PC-3 (cell line): Measurements from ENCODE around the gene ANKRD11. TPM values are rescaled to one million over a fixed set of nuclear protein-coding genes. Genes with fewer than 3 reads are reported as not detected.
"Not testable (repeated sequence)": the region's sequence is repeated elsewhere in the genome, so short reads cannot be mapped to it uniquely, and the experiment has no call there.

ENCODE experiments used
- ATAC-seq: fragments of 200-7000 bp; cut with Tn5 transposase; 2 replicates; pipeline ENCODE4 v1.9.1; 2020; ENCODE audit warnings: mild to moderate bottlenecking, moderate library complexity
- BruUV-seq: library from RNA; stranded (reverse); fragments of 400-500 nt; replicated peaks from 2 replicates; lab custom pipeline; 2021; lab: Mats Ljungman, UMichigan
- CTCF ChIA-PET: fragments of 300-600 bp; sonication (Branson Sonifier 250); formaldehyde crosslinking; loops from one replicate; lab custom pipeline; 2022; ENCODE audit warnings: antibody characterized with exemption; lab: Charles Lee
- POLR2A ChIA-PET: fragments of 300-600 bp; sonication (Branson Sonifier 250); formaldehyde crosslinking; loops from one replicate; lab custom pipeline; 2022; ENCODE audit warnings: antibody characterized with exemption; ENCODE audit not compliant: unreplicated experiment; lab: Charles Lee
- DNase-seq: peaks from one replicate; pipeline ENCODE4 v3.0.0-alpha.2; 2015
- H2AFZ ChIP-seq: fragments of 300-600 bp; sonication (generic); 2 replicates; pipeline ENCODE4 v1.6.0; 2016; ENCODE audit warnings: antibody characterized with exemption, low read length
- H3F3A ChIP-seq: fragments of 300-600 bp; sonication (generic); one replicate; pipeline ENCODE4 v1.6.0; 2017; ENCODE audit warnings: antibody characterized with exemption, low read length, control low read depth, mild to moderate bottlenecking; ENCODE audit not compliant: unreplicated experiment
- H3K27ac ChIP-seq: fragments of 300-600 bp; sonication (generic); 2 replicates; pipeline ENCODE4 v1.5.1; 2016; ENCODE audit warnings: mild to moderate bottlenecking, low read length
- H3K27me3 ChIP-seq: fragments of 300-600 bp; sonication (generic); 2 replicates; pipeline ENCODE4 v1.6.1; 2016; ENCODE audit warnings: low read length, mixed read lengths
- H3K36me3 ChIP-seq: fragments of 300-600 bp; sonication (generic); 2 replicates; pipeline ENCODE4 v1.6.1; 2016; ENCODE audit warnings: low read depth, mixed run types, low read length, mixed read lengths
- H3K4me1 ChIP-seq: fragments of 300-600 bp; sonication (generic); 2 replicates; pipeline ENCODE4 v1.5.1; 2016; ENCODE audit warnings: low read length; ENCODE audit not compliant: insufficient read depth
- H3K4me2 ChIP-seq: fragments of 300-600 bp; sonication (generic); 2 replicates; pipeline ENCODE4 v1.6.0; 2016; ENCODE audit warnings: low read length
- H3K4me3 ChIP-seq: fragments of 300-600 bp; sonication (generic); 2 replicates; pipeline ENCODE4 v1.5.1; 2016; ENCODE audit warnings: mild to moderate bottlenecking, low read length, mixed read lengths
- H3K79me2 ChIP-seq: fragments of 300-600 bp; sonication (generic); 2 replicates; pipeline ENCODE4 v1.6.1; 2017; ENCODE audit warnings: low read length, mixed read lengths
- H3K9ac ChIP-seq: fragments of 300-600 bp; sonication (generic); 2 replicates; pipeline ENCODE4 v1.6.0; 2016; ENCODE audit warnings: mild to moderate bottlenecking, low read length
- H3K9me2 ChIP-seq: fragments of 300-600 bp; sonication (generic); replicated peaks from 2 replicates; pipeline ENCODE4 v1.6.1; 2016; ENCODE audit warnings: mixed run types, low read length, mixed read lengths
- H3K9me3 ChIP-seq: fragments of 300-600 bp; sonication (generic); 2 replicates; pipeline ENCODE4 v1.6.1; 2016; ENCODE audit warnings: low read length, mixed read lengths
- H4K20me1 ChIP-seq: fragments of 300-600 bp; sonication (generic); 2 replicates; pipeline ENCODE4 v1.6.1; 2016; ENCODE audit warnings: low read length, mixed read lengths
- CTCF ChIP-seq: fragments of 300-600 bp; sonication (generic); conservative IDR thresholded peaks from 2 replicates; pipeline ENCODE4 v1.5.1; 2017; ENCODE audit warnings: antibody characterized with exemption, low read depth, mild to moderate bottlenecking, low read length
- EZH2 ChIP-seq: fragments of 300-600 bp; sonication (generic); IDR thresholded peaks from one replicate; pipeline ENCODE4 v1.6.1; 2017; ENCODE audit warnings: antibody characterized with exemption, mild to moderate bottlenecking, low read length; ENCODE audit not compliant: unreplicated experiment
- EZH2phosphoT487 ChIP-seq: fragments of 300-600 bp; sonication (generic); IDR thresholded peaks from 2 replicates; pipeline ENCODE4 v1.6.1; 2018; ENCODE audit warnings: mild to moderate bottlenecking, antibody characterized with exemption, low read length, borderline replicate concordance
- intact Hi-C: fragments of 100-400 bp; cut with micrococcal nuclease; formaldehyde crosslinking; loops from 2 replicates; pipeline ENCODE4 v1.9.0; 2023
- total RNA-seq: library from RNA; depleted of rRNA; stranded (reverse); fragments of >200 nt; gene quantifications from 2 replicates; pipeline ENCODE4 v1.2.3, GENCODE V29; 2014

The ANKRD11 gene
- total RNA-seq, 1 experiment from 2014 or later: 65.0 TPM

- Histone ChIP-seq H3K9ac (no peak overlapping the region), H3K9me2 (no peaks in the 10 kb centered on the region), H3K27me3 (no peaks in the 10 kb centered on the region), H3F3A (no peaks in the 10 kb centered on the region), H3K4me1 (no peaks in the 10 kb centered on the region), H3K79me2 (peaks cover 11% of the 10 kb centered on the region), H2AFZ (no peak overlapping the region), H3K9me3 (no peaks in the 10 kb centered on the region), H3K4me3 (no peak overlapping the region), H3K27ac (no peak overlapping the region), H3K4me2 (no peak overlapping the region), H3K36me3 (no peaks in the 10 kb centered on the region), H4K20me1 (no peaks in the 10 kb centered on the region)
- DNase-seq (no peak), ATAC-seq (no peak)
- POLR2A ChIA-PET: no interaction called here
- BruUV-seq: no TSS peak
- intact Hi-C loops: no loop called here
- TF ChIP-seq EZH2 (no peak), CTCF (no peak), EZH2phosphoT487 (no peak)
- CTCF ChIA-PET: no interaction called here
Observed at GRCh38 chr16:89244754-89245153, 245.6 kb downstream of the ANKRD11 start.

DNA sequence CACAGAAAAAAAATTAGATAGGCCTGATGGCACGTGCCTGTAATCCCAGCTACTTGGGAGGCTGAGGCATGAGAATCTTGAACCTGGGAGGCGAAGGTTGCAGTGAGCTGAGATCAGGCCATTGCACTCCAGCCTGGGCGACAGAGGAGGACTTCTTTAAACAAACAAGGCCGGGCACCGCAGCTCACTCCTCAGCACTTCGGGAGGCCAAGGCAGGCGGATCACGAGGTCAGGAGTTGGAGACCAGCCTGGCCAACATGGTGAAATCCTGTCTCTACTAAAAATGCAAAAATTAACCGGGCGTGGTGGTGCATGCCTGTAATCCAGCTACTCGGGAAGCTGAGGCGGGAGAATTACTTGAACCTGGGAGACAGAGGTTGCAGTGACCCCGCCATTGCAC, 246.1 kb downstream of the ANKRD11 start:
- H4K20me1 ChIP-seq, H3K36me3 ChIP-seq, BruUV-seq, intact Hi-C loops, H3K9ac ChIP-seq, DNase-seq, H3K4me2 ChIP-seq, ATAC-seq, H3F3A ChIP-seq, H3K4me3 ChIP-seq, H3K27ac ChIP-seq, H2AFZ ChIP-seq, H3K9me2 ChIP-seq, H3K27me3 ChIP-seq, H3K4me1 ChIP-seq, CTCF ChIA-PET, POLR2A ChIA-PET, H3K9me3 ChIP-seq: not testable (repeated sequence)
- H3K79me2 ChIP-seq: peaks cover 11% of the 10 kb centered on the region

DNA sequence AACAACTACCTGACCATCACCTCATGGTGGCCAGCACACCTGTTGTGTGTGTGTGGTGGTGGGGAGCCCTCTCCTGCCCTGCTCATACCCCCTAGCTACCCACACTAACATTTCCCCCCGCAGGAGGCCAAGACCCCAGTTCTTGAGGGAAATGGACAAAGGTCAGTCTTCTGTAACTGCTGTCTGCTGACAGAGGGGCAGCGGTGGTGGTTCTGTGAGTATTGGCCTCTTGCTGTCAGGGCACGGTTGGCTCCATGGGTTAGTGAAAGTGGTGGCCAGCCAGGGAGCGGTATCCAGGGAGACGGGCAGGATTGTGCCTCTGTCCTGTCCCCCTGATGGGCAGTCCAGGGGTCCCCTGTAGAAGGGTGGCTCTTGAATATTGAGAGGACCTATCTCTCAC, 246.7 kb downstream of the ANKRD11 start:
- Histone ChIP-seq H3K9me3 (no peaks in the 10 kb centered on the region), H3F3A (no peaks in the 10 kb centered on the region), H3K79me2 (peaks cover 11% of the 10 kb centered on the region), H3K27me3 (no peaks in the 10 kb centered on the region), H3K4me1 (no peaks in the 10 kb centered on the region), H3K4me2 (no peak overlapping the region), H2AFZ (no peak overlapping the region), H3K9ac (no peak overlapping the region), H3K36me3 (no peaks in the 10 kb centered on the region), H3K9me2 (no peaks in the 10 kb centered on the region), H3K4me3 (no peak overlapping the region), H3K27ac (no peak overlapping the region), H4K20me1 (no peaks in the 10 kb centered on the region)
- intact Hi-C loops: no loop called here
- TF ChIP-seq CTCF (no peak), EZH2phosphoT487 (no peak), EZH2 (no peak)
- ChIA-PET POLR2A (no interaction called here), CTCF (no interaction called here)
- DNase-seq: no peak
- BruUV-seq: no TSS peak
- ATAC-seq: no peak
